GM19455 (cell line): ENCODE measurements around the gene HPN.

Experiments
- ATAC-seq: cut with Tn5 transposase; IDR thresholded peaks from one replicate; pipeline ENCODE4 v1.9.1; 2021; ENCODE audit not compliant: unreplicated experiment

Gene HPN

DNA sequence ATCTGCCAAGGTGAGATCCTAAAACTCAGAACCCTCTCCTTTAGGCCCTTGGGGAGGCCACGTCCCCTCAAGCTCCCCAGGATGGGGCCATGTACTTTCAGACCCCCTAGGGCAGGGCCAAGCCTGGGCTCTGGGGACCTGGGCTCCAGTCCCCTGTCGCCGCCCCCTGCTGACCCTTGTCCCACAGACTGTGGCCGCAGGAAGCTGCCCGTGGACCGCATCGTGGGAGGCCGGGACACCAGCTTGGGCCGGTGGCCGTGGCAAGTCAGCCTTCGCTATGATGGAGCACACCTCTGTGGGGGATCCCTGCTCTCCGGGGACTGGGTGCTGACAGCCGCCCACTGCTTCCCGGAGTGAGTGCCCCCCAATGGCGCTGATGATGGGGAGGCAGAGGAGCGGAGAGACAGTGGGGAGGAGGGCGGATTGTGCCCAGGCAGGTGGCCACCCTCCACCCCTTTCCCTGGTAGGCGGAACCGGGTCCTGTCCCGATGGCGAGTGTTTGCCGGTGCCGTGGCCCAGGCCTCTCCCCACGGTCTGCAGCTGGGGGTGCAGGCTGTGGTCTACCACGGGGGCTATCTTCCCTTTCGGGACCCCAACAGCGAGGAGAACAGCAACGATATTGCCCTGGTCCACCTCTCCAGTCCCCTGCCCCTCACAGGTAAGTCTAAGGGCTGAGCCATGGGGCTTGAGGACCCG lies 18.8 kb downstream of the HPN start:
- ATAC-seq, result no peak

DNA sequence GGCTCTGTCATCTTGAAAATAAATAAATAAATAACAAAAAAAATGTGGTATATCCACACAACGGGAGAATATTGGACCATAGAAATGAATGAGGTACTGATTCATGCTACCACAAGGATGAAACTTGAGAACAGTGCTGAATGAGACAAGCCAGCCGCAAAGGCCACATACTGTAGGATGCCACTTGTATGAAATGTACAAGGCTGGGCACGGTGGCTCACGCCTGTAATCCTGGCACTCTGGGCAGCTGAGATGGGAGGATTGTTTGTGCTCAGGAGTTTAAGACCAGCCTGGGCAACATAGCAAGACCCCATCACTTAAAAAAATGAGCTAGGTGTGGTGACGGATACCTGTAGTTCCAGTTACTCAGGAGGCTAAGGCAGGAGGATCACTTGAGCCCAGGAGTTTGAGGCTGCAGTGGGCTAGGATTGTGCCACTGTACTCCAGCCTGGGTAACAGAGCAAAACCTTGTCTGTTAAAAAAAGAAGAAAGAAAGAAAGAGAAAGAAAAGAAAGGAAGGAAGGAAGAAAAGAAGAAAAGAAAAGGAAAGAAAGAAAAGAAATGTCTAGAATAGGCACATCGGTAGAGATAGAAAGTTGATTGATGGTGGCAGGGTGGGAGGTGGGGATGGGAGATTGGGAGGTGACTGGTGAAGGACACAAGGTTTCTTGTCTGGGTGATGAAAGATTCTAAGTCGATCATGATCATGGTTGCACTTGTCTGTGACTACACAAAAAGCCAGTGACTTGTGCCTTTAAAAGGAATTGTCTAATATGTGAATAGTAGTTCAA lies 20.3 kb downstream of the HPN start:
- ATAC-seq, result no peak

DNA sequence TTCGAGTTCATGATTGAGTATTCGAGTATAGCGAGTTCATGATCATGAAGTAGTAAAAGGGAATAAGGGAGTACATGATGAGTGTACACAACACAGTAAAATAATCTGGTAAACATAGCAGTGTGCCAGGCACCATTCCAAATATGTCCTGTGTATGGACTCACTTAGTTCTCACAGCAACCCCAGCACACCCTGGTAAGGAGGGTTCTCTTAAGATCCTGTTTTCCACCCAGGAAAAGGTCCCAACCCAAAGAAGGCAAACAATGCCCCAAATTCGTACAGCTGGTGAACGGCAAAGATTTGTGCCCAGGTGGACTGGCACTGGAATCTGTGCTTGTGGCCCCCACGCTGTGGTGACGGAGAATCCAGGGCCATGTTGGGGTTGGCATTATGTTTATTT lies 21.4 kb downstream of the HPN start:
- ATAC-seq, result no peak

DNA sequence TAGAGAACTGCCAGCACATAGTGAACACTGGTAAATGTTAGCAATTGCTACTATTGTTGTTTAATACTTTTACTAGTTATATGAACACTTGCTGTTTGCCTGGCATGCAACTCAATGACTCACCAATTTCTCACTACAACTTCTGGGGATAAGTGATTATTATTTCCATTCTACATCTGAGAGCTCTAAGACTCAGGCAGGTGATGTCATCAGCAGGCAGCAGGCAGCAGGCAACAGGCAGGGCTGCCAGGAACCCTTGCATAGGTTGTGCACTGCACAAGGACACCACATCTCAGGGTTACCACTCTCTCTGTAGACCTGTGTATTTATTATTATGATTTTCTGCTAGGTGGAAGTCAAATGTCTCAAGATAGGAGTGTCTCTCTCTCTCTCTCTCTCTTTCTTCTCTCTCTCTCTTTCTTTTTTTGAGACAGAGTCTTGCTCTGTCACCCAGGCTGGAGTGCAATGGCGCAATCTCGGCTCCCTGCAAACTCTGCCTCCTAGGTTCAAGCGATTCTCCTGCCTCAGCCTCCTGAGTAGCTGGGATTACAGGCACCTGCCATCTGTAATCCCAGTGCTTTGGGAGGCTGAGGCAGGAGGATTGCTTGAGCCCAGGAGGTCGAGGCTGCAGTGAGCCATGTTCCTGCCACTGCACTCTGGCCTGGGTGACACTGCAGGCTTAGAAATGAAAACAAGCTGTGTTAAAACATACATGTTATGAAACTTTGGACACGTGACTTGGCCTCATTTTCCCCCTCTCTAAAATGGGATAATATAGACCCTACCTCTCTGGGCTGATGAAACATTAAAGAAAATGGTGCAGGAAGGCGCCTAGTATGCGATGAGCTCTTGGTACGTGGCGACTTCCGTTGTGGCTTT lies 22.7 kb downstream of the HPN start:
- ATAC-seq, result no peak

DNA sequence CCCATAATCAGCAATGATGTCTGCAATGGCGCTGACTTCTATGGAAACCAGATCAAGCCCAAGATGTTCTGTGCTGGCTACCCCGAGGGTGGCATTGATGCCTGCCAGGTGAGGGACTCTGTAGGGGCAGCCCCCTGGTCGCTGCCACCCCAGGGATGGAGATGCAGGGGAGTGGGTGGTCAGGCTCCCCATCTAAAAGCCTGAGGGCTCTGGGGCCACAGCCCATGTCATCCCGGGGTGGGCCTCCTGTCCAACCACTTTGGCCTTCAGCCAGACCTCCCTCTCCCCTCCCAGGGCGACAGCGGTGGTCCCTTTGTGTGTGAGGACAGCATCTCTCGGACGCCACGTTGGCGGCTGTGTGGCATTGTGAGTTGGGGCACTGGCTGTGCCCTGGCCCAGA lies 24.1 kb downstream of the HPN start:
- no peak for ATAC-seq

DNA sequence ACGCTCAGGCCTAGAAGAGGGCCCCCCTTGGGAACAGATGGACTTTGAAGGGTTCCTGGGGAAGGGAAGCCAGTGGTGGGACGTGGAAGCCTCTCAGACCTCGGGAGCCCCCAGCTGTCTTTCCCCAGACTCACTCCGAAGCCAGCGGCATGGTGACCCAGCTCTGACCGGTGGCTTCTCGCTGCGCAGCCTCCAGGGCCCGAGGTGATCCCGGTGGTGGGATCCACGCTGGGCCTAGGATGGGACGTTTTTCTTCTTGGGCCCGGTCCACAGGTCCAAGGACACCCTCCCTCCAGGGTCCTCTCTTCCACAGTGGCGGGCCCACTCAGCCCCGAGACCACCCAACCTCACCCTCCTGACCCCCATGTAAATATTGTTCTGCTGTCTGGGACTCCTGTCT lies 24.6 kb downstream of the HPN start:
- no peak for ATAC-seq

DNA sequence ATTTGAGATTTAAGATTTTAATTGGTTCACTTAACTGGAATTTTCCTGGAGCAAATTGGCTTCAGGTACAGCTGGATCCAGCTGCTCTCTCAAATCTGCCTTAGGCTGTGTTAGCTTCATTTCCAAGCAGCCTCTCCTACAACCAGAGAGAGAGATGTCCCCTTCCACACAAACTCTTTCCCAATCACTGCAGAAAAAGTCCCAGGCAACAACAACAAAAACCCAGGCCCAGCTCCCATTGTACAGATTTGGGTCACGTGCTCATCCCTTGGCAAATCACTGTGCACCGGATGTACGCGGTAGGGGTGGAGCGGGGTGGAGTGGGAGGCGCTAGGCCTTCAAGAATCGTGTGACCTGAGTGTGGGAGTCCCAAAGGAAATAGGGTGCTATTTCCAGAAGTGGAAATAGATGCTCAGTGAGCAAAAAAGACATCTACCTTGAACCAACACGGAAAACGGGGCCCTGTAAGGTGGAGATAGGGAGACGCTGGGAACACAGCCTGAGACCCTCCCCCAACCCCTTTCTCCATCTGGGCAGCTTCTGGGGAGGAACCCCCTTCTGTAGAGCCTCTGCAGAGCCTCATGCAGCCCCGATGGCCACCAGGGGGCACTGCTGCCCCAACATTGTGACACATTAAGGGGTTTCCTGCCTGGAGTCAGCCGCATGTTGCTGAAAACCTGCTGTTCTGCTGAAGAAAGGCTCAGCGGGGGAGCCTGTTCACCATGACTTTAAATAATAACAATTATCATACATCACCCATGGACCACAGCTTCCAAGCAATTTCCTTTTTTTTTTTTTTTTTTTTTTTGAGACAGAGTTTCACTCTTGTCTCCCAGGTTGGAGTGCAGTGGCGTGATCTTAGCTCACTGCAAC lies 25.4 kb downstream of the HPN start:
- peak; percentile 78 for ATAC-seq

DNA sequence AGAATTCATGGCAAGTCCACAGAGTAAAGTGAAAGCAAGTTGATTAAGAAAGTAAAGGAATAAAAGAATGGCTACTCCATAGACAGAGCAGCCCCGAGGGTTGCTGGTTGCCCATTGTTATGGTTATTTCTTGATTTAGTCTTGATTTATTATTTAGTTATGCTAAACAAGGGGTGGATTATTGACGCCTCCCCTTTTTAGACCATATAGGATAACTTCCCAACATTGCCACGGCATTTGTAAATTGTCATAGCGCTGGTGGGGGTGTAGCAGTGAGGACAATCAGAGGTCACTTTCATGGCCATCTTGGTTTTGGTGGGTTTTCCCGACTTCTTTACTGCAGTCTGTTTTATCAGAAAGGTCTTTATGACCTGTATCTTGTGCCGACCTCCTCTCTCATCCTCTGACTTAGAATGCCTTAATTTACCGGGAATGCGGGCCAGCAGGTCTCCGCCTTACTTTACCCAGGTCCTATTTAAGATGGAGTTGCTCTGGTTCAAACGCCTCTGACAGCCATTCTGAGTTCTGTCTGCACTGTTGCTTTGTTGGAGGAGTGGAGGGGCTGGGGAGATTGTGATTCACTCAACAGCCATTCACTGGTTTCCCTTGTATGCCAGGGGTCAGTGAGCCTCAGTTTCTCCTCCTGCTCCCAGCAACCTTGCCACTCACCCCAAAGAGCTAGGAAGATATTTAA lies 27.6 kb downstream of the HPN start:
- ATAC-seq, result no peak

DNA sequence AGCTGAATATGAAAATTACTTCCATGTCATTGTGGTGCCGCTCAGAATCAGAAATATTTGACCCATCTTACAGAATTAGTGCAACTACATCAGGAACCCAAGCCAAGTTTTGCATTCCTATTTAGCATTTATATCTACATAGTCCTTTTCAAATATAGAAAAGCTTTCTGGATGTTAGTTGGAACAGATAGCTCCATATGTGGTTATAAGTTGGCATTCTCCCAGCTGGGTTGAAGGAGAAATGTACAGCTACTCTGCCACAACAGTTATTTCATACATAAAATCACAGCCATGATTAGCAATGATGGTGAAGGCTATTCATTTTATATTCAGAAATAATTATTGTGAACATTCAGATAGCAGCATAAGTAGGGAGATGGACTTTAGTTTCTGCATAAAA lies 28.2 kb downstream of the HPN start:
- ATAC-seq, result no peak

DNA sequence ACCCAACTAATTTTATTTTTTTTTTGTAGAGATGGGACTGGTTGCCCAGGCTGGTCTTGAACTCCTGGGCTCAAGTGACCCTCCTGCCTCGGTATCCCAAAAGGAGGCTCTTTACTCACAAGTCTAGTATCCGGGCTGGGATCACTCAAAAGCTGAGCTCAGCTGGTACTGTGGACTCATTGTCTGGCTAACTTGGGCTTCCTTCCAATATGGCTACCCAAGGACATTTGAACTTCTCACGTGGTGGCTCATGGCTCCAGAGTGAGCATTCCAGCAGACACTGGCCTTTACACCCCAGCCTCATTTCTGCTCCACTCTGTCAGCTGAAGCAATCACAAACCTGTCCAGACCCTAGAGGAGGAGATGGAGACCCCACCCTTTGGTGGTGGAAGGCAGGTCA lies 28.9 kb downstream of the HPN start:
- no peak for ATAC-seq

DNA sequence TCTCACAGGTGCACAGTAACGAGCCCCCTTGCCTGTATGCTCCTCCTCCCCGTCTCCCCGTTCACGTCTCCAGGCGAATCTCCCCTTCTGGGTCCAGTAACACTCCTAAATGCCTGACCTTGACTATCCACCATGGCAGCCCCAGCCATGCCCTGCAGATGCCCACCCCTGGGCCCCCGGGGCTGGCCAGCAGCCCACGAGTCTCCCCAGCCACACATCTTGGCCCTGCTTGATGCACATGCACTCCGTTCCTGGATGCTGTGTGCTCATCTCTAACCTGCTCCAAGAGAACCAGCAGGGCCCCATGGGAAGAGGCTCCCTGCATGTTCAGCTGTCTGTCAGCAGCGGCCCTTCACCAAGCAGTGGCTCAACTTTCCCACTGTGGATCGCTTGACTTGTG lies 32.0 kb downstream of the HPN start:
- no peak for ATAC-seq

DNA sequence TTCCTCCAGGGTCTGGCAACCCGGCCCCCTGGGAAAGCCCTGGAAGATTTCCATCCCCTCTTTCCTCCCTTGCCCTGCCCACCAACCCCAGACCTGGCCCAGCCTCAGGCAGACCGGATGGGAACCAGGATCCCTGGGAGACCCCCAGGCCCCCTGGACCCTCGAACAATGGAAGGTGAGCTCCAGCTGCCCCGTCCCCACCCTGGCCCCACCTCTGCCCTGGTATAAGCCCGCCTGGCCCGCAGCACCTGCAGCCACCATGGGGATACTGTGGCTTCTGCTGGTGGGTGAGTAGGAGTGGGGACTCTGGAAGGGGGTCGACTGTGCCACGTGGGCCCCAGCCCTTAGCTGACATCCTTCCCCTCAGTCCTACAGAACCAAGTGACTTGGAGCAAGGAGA lies 32.4 kb downstream of the HPN start:
- no peak for ATAC-seq

DNA sequence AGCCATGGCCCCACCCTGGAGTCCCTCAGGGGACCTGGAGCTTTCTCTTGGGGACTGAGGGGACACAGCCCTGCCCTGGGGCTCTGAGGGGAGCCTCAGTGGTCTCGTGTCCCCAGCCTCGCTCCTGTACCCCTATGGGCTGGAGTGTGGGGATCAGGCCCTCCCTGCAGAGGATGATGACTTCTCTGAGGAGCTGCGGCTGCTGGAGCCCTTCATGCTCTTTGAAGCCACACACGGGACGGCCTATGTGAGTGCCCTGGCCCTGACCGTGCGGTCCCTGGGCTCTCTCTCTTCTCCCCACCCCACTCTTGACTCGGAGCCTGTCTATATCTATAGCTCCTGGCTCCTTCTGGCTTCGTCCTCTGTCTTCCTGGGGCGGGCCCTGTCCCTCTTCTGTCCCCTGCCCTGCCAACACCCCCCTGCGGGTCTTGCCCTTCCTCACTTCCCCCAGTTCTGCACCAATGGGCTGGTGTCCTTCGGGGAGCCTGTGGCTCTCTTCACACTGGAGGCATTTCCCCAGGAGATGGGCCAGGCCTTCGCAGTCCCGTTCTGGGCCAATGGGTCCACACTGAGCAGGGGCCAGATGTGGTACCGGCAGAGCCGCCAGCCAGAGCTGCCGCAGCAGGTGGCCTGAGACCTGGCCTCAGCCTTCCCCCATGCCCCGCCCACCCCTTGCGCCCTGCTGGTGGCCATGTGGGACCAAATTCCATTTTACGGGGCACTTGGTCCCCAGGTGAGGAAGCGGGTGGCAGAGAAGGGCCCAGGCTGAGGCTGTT lies 33.1 kb downstream of the HPN start:
- no peak for ATAC-seq

DNA sequence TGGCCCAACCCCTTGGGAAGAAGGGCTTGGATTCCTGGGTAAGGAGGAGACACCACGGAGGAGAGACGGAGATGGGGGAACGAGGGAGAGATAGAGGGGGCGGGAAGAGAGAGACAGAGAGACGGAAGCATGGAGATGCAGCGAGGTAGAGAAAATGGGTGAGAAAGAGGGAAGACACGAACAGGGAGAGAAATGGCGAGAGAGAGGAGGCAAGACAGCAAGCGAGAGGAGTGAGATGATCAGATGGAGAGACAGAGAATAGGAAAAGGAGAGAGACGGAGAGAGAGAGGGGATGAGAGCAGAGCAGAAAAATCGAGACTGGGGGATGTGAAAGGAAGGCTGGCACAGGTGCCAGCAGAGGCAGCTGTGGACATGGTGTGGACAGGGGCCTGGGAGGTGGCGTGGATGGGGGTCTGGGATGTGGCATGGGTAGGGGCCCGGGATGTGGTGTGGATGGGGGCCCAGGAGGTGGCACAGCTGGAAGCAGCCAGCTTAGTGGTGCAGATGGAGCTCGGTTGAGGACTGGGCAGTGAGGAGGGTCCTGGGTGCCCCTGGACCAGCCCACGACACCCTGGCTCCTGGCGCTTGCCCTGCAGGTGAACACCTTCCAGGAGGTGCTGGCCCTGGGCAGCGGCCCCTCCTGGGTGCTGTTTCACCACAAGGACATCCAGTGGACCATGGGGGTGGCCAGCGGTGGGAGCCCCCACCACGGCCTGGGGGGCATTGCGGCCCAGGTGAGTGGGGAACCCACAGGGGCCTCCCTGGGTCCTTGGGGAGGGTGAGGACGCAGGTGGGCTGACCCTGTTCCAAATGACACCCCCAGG lies 33.9 kb downstream of the HPN start:
- no peak for ATAC-seq

DNA sequence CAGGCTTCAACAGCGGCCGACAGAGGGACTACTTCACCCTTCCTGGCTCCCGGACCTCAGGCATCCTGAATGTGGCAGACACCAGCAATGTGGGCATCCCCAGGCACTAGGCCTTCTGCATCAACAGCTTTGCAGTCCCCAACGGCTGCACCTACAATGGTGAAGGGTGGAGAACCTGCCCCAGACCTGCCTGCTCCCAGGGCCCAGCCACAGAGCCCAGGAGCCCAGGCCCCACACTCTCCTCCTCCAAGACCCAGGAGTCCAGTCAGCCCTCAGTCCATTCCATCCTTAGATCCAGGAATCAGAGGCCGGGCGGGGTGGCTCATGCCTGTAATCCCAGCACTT lies 34.5 kb downstream of the HPN start:
- ATAC-seq, result no peak

DNA sequence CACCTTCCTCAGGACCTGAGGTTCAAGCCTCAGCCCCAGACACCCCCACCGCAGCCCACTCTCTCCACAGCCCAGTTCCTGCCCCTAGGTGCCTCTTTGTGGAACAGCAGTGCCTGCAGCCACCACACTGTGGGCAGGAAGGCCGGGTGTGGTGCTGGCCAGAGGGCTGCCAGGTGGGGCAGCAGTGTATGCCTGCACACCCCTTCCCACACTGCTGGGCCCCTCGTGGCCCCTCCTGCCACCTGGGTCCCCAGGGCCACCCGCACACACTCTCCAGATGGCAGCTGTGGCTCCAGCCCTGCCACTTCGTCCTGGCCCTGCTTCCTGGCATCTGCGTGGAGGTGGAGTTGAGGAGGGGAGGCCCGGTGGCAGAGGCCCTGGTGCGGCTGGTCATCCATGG lies 35.1 kb downstream of the HPN start:
- no peak for ATAC-seq

DNA sequence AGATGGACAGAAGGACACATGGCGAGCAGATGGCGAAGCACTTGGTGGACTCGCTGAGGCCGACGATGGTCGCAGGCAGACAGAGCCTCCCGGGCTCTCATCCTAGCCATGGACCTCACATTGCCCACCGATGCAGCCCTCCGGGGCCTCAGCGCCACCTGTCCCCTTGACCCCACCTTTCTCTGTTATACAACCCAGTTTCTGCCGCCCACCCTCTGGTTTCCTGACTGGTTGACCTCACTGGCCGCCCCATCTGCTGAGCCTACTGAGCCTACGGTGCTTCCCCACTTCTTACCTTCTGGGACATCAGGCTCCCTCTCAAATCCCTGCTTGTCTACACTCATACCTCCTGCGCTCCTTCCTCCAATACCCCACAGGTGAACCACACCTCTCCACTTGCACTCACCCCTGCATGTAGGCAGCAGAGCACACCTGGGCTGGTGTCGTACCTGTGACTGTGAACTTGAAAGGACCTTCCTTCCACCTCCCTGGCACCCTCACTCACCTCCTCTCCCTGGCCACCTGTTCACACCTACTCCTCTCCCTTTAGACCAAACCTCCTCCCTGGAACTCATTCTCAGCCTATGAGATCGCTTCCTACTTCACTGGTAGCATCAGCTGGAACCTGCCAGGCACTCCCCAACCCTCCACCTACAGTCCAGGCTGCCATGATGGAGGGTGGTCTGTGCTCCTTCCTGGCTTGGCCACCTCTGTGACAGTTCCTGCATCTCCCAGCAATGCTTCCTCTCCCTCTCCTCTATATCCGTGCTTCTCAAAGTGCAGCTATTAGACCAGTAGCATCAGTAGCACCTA lies 36.1 kb downstream of the HPN start:
- no peak for ATAC-seq

DNA sequence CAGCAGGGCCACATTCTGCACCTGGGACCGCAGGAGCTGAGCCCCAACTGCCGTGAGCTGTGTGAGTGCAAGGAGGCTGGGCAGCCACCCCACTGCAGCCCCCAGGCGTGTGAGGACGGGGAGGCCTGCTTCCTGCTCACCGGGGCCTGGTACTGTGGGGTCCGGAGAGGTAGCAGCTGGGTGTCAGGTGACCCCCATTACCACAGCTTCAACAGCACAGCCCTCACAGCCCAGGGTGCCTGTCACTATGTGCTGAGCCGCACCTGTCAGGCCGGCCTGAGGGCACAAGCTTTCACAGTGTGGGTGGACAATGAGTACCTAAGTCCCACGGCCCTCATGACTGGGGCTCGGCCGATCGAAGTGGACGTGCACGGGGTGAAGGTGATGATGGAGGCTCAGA lies 38.3 kb downstream of the HPN start:
- no peak for ATAC-seq
